RWPE1 (cell line): ENCODE measurements around the gene RASA3.
A peak's percentile ranks its signal among the peaks of the same experiment; 100 is the strongest.

Experiments
- CTCF ChIA-PET: fragments of 350-600 bp; sonication (Branson Sonifier 250); formaldehyde crosslinking; extraction: SDS; loops from one replicate; lab custom pipeline; 2021; lab: Yijun Ruan, JAX
- POLR2A ChIA-PET: fragments of 400-600 bp; formaldehyde crosslinking; extraction: SDS; loops from one replicate; lab custom pipeline; 2020; ENCODE audit warnings: antibody characterized with exemption; ENCODE audit not compliant: low non-redundant PET; lab: Yijun Ruan, JAX
- DNase-seq: peaks from one replicate; pipeline ENCODE4 v3.0.0; 2012; ENCODE audit warnings: low spot score
- H3K27ac ChIP-seq: fragments of 450-650 bp; 2 replicates; pipeline ENCODE4 v1.5.1; 2017
- TF ChIP-seq, protein P1 (sequence below): fragments of 450-650 bp; conservative IDR thresholded peaks from 2 replicates; pipeline ENCODE4 v1.5.1; 2017; ENCODE audit warnings: low read depth, mild to moderate bottlenecking

The RASA3 gene

DNA sequence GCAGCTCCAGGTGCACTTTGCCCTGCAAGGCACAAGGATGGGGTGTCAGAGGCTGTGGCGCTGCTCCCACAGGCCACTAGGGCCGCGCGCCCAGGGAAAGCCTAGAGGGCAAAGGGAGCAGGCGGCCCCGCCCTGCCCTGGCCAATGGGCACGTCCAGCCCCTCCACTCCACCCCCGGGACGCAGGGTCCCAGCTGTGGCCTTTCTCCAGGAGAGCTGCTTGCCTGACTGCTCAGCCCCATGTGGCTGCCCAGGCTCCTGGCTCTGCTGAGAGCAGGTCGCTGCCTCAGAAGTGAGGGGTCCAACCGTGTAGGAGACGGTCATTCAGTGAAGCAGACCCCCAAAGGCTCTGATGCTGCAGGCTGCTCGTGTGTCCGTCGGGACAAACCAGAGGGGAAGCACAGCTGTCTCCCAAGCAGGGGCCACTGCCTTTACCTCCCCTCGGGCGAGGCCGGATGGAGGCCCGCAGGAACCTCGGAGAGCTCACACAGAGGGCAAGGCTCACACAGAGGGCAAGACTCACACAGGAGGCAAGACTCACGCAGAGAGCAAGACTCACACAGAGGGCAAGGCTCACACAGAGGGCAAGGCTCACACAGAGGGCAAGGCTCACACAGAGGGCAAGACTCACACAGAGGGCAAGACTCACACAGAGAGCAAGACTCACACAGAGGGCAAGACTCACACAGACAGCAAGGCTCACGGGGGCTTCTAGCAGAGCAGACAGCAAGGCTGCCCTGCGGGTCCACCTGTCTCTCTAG lies 102.4 kb downstream of the RASA3 start:
- ChIA-PET POLR2A (interaction anchor here (0.7 kb wide), 1 partner anchor 116 kb away, joined by 4 read pairs; no protein-coding TSS in a partner anchor), CTCF (interaction anchor here (0.6 kb wide), 1 partner anchor 36 kb away, joined by 3 read pairs; no protein-coding TSS in a partner anchor)
- TF ChIP-seq, protein P1, sequence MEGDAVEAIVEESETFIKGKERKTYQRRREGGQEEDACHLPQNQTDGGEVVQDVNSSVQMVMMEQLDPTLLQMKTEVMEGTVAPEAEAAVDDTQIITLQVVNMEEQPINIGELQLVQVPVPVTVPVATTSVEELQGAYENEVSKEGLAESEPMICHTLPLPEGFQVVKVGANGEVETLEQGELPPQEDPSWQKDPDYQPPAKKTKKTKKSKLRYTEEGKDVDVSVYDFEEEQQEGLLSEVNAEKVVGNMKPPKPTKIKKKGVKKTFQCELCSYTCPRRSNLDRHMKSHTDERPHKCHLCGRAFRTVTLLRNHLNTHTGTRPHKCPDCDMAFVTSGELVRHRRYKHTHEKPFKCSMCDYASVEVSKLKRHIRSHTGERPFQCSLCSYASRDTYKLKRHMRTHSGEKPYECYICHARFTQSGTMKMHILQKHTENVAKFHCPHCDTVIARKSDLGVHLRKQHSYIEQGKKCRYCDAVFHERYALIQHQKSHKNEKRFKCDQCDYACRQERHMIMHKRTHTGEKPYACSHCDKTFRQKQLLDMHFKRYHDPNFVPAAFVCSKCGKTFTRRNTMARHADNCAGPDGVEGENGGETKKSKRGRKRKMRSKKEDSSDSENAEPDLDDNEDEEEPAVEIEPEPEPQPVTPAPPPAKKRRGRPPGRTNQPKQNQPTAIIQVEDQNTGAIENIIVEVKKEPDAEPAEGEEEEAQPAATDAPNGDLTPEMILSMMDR: no peak
- no peak for DNase-seq
- peak overlapping the region; percentile 81 for H3K27ac ChIP-seq

DNA sequence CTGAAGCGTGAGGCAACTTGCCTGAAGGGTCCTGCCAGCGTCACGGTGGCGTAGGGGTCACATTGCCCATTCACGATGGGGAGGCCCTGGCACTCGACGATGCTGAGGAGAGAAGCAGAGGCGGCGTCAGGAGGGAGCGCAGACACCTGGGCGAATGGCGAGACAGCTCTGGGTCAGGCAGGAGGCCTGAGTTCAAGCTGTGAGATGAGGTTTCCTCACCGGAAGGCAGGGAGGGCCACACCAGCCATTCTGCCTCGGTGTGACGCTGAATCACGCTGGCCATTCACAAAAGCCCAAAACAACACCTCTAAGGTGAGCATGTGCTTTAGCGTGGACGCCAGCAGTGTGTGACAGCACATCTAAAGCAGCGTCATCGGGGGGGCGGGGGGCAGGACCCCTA lies 104.6 kb downstream of the RASA3 start:
- POLR2A ChIA-PET: no interaction called here
- no peak for DNase-seq
- CTCF ChIA-PET: no interaction called here
- no peak overlapping the region for H3K27ac ChIP-seq
- TF ChIP-seq, protein P1: no peak

DNA sequence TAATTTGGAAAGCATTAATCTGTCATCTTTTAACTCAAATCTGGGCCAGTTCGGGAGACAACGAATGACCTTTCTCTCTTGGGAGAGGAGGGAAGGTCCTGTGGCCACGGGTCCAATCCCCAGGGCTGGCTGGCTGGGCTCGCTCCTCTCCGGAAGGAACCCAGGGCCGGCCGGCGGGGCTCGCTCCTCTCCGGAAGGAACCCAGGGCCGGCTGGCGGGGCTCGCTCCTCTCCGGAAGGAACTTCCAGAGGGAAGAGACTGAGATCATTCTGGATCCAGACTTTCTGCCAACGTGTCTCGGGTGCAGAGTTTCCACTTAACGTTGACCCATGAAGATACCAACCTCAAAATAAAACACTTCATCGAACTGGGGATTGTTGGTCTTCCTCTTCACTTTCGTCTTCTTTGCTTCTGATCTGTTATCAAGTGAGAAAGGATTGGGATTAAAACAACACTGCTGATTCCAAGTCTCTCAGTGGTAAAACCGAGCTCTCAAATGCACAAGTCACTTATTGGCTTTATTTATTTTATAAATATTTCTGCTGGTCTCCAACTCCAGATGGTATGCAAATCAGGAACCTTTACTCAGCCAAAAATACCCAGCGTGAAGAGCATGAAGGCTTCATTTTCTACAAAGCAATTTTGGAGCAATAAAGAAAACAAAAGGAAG lies 105.2 kb downstream of the RASA3 start:
- ChIA-PET CTCF (no interaction called here), POLR2A (no interaction called here)
- TF ChIP-seq, protein P1: no peak
- DNase-seq: no peak
- H3K27ac ChIP-seq: no peak overlapping the region

DNA sequence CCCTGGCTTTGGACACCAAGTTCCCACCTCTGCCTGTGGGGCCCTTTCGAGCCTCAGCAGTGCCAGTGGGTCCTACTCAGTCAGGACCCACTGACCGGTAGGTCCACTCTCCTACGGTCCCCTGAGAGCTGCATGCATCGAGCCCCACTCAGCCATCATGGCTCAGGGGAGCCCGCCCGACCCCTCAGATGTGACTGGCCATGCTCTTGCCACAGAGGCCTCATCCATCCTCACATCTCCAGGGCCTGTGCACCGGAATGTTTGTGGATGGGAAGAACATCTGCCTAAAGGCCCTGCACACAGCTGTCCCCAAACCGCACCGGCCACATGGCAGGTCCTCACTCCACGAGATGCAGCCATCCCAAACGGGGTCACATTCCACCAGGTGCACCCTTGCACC lies 105.9 kb downstream of the RASA3 start:
- TF ChIP-seq, protein P1: no peak

DNA sequence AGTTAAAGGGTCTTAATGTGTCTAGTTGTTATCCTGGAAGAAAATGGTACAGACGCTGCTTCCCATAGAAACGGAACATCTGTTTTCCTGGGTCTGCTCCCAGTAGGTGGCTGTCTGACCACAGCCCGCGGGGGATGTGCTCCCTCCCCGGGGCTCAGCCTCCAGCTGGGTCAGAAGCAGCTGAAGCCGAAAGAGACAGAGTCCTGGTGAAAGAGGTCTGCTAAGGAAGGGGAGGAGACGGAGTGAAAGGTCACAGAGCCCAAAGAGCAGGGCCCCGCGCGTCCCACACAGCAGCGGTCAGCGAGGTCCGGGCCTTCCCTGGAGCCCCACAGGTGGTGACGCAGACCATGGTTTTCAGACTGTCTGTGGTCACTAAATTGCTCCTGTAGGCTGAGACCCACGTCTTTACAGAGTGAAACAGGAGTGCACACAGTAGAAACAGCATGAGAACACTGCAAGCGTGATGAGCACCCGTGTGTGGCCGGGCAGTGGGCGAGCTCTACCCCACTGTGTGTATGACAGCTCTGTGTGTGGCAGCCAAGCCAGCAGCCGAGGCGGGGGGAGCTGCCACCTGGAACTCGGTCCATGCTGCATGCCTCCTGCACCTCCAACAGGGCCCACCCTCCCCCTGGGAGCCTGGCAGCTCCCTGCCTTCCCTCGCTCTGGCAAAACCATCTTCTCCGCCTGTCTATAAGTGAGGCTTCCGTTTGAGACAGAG lies 106.5 kb downstream of the RASA3 start:
- ChIA-PET CTCF (interaction anchor here (0.7 kb wide), 1 partner anchor 16 kb away, joined by 4 read pairs; no protein-coding TSS in a partner anchor), POLR2A (interaction anchor here (0.6 kb wide), 1 partner anchor 66 kb away, joined by 3 read pairs; no protein-coding TSS in a partner anchor)
- TF ChIP-seq, protein P1: no peak
- no peak for DNase-seq
- H3K27ac ChIP-seq: peak overlapping the region; percentile 14

More for the DNA sequence above, 105.9 kb downstream of the RASA3 start:
- POLR2A ChIA-PET: no interaction called here
- H3K27ac ChIP-seq: peak overlapping the region; percentile 14
- DNase-seq: no peak
- CTCF ChIA-PET: no interaction called here

DNA sequence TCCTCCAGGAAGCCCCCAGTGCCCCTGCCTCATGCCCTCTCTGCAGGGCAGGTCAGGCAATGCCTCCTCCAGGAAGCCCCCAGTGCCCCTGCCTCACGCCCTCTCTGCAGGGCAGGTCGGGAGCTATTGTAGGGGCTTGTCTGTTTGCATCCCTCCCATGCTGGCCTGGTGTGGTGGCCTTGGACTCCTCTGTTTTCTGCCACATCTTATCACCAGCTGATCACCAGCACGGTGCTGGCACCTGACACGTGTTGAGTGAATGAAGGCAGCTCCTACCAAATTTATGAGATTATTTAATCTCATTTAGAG lies 107.1 kb downstream of the RASA3 start:
- ChIA-PET CTCF (interaction anchor here (0.7 kb wide), 1 partner anchor 16 kb away, joined by 4 read pairs; no protein-coding TSS in a partner anchor), POLR2A (interaction anchor here (0.6 kb wide), 1 partner anchor 65 kb away, joined by 3 read pairs; no protein-coding TSS in a partner anchor)
- H3K27ac ChIP-seq: no peak overlapping the region; the same call in 1 of the 2 replicates
- TF ChIP-seq, protein P1: no peak
- DNase-seq: no peak
